ENCODE data around the gene COPG2.
A peak's percentile ranks its signal among the peaks of the same experiment; 100 is the strongest.

The COPG2 gene

DNA sequence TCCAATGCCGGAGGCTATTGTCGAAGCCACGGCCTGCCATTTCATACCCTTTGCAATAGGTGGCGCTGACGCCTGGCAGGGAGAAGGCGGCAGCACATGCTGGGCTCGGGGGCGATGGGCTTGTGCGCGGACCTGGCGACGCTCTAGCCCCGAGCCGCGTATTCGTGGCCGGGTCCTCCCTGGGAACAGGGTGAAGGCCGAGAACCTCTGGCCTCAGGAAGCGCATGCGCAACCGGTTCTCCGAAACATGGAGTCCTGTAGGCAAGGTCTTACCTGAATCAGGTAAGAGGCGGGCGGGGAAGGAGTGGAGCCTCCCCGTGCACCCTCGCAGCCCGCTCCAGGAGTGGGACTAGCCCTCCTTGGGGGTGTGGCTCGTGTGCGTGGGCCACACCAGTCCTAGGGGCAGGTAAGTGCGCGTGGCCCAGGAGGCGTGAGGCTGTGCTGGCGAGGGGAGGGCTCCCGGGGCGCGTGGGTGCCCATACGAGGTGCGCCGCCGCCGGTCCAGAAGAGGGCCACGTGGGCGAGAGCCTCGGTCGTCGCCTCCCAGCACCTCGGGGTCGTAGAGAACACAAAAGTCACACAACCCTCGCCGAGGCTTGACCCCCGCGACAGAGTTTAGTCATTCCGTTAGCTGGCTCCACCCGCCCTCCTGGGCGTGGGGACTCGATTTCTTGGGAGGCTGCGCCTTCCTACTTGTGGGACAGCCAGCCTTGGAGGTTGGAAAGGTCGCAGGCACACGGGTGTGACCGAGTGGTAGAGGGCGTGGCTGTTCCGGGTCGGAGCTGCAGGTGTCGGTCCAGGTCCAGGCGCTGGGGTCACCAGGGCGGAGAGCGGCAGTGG, 182.2 kb downstream of the COPG2 start:
- DNase-seq (ENCODE audit: low read depth) = no peak
- H3K4me3 ChIP-seq (ENCODE audit: low read depth, low read length) = no peak overlapping the region

DNA sequence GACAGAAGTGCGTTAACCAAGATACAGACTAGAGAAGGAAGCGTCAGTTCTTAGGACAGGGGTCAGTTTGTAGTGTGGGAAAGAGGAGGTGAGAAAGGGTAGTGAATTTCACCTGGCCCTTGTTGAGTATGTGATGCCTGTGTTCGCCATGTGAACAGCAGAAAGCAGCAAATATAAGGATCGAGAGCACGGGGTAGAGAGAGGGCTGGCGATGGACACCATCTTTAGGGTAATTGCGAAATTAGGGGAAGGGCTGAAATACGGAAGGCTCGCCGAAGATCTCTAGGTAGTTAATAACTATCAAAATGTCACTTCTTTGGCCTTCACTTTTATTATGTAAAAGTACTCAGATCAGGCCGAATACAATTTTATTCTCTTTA, 182.8 kb downstream of the COPG2 start:
- no peak for DNase-seq (ENCODE audit: low read depth)
- no peak overlapping the region for H3K4me3 ChIP-seq (ENCODE audit: low read depth, low read length)

DNA sequence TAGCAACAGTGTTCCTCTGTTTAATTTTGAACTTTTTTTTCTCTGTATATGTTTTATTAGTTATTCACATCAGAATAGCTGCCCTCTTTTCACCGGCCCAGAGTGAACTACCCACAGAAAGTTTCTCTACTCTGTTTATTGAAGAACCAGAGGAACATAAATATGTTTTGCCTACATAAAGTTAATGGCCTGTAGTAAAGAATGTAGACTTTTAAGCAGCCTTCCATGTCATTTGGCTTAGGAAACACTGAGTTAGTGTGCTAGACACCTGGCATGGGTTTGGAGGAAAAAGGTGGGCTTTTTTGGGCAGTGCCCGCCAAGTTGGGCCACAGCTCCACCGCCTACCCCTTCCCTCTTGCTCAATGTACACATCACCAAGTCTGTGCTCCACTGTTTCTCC, 185.5 kb downstream of the COPG2 start:
- no peak overlapping the region for H3K4me3 ChIP-seq (ENCODE audit: low read depth, low read length)
- no peak for DNase-seq (ENCODE audit: low read depth)

DNA sequence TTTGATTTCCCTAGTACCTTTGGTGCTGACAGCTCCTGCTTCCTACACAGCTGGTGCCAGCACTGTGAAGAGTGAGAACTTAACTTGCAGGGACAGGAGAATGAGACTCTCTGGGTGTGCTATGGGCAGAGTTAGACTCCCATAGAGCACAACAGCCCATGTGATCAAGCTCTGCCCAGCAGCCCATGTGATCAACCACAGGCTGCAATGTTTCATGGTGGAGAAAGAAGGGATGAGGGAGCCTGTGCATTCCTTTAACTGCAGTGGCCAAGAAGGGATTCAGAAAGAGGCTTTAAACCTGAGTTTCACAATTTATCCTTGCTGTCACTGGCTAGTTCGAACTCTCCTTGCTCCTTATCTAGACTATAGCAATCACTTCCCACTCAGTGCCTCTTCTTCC, 186.7 kb downstream of the COPG2 start:
- no peak overlapping the region for H3K4me3 ChIP-seq (ENCODE audit: low read depth, low read length)
- no peak for DNase-seq (ENCODE audit: low read depth)

DNA sequence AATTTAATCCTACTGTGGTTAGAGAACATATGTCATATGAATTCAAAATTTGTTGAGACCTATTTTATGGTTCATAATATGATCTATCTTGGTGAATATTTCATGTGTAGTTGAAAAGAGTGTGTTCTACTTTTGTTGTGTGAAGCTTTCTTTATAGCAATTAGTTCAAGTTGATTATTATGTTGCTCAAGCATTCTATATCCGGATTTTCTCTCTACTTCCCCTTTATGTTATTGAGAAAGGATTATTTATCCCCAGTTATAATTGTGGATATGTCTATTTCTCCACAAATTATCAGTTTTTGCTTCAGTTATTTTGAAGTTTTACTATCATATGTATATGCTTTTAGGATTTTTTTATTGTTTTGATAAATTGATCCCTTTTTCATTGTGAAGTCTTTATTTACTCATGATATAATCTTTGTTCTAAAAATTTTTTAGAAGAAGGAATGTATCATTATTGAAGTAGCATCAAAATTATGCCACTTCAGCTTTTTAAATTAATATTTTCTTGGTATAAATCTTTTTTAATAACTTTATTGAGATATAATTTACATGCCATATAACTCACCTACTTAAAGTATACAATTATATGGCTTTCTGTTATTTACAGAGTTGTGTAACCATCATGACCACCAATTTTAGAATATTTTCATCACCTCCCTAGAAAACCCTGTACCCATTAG, 188.7 kb downstream of the COPG2 start:
- no peak for DNase-seq (ENCODE audit: low read depth)

DNA sequence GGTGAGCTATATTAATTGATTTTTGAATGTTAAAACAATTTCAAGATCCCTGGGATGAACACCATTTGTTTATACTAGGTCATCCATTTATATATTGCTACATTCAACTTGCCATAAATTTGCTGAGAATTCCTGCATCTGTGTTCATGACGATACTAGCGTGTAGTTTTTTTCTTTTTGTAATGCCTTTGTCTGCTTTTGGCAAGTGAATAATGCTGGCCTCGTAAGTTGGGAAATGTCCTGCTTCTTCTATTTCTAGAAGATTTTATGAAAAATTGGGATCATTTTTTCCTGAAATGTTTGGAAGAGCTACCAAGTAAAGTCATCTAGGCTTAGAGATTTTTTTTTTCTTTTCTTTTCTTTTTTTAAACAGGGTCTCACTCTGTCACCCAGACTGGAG, 189.6 kb downstream of the COPG2 start:
- no peak for DNase-seq (ENCODE audit: low read depth)

More for the DNA sequence above, 188.7 kb downstream of the COPG2 start:
- H3K4me3 ChIP-seq (ENCODE audit: low read depth, low read length) = no peak overlapping the region

DNA sequence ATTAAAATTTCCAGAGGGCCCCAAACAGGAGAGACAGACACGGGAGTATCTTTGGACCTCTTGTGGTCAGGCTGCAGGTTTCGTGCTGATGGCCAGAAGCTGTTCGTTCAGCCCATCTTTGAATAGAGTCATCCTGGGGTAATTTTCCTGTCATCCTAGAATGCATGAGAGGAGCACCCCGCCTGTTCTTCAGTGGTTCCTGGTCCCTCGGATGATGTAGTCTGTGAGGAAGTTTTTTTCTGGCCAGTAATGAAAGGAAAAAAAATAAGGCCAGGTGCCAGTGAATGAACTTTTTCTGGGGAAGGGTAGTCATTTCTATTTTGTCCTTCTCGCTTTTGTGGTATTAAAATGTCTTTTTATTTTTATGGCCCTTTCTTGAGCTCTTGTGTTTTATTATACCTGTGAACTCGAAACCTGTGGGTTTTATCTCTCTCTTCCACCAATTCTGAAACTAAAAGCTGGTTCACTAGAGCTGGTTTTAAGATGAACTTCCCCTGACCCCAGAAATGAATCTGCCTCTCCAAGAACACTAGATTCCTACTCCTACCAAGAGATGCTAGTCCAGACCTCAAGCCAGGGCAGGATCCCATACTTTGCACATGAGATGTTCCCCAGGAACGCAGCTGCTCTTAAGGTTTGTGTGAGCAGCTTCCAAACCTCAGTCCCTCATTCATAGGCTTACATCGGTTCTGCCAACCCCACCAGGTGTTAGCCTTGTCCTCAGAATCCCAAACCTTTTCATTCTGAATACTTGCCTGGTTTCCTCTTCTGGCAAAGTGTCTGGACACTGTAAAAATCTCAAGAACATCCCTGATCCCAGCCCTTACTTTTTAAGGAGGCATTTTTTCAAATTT, 192.0 kb downstream of the COPG2 start:
- H3K4me3 ChIP-seq (ENCODE audit: low read depth, low read length) = no peak overlapping the region
- peak; percentile 22 for DNase-seq (ENCODE audit: low read depth)

More for the DNA sequence above, 189.6 kb downstream of the COPG2 start:
- no peak overlapping the region for H3K4me3 ChIP-seq (ENCODE audit: low read depth, low read length)

DNA sequence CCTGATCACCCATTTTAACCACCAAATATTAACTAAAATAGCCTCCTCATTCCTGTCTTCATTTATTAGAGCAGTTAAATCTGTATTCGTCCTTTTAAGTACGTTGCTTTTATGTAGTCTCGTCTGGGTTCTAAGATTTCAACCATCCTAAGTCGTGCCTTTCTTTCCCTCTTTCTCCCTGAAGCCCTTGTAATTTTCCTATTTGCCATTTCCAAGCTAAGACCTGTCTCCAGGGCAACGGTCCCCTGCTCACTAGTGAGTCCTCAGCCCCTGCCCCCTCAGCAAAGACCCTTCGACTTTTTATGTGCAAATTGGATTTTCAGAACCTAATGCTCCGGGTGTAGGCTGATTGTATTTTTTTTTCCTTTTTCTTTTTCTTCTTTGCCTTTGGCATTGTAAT, 192.8 kb downstream of the COPG2 start:
- DNase-seq (ENCODE audit: low read depth) = no peak
- no peak overlapping the region for H3K4me3 ChIP-seq (ENCODE audit: low read depth, low read length)

DNA sequence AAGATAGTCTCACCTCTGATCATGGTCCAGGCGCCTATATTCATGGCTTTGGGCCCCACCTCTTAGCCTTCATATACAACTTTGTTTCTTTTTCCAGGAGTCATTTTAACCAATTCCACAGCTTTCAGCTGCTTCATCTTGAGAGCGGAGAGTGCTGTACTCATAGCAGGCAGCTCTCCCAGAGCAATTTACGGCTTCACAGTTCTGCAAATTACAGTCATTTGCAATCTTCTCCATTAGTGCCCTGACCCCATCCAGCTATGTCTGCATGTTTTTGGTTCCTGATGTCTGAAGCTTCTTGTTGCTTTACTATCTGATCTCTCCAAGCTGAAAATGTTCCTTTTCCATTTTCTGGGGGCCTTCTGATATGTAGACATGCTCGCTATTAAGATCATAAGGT, 194.7 kb downstream of the COPG2 start:
- no peak overlapping the region for H3K4me3 ChIP-seq (ENCODE audit: low read depth, low read length)
- DNase-seq (ENCODE audit: low read depth) = no peak

DNA sequence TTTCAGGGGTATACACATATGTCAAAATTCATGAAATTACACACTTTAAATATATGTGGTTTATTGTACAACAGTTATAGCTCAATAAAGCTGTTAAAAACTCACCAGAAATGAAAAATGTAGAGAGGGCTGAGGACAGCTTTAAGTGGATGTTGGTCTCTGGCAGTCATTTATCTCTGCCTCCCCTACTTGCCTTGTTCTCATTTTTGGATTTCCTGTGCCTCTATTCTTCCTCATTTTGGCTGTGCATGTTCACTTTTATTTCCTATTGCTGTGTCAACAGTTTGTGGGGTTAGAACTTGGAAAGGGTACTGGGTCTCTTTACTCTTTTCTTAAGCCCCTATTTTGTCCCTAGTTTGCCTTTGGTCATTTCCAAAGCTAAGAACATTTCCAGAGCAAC, 195.3 kb downstream of the COPG2 start:
- no peak for DNase-seq (ENCODE audit: low read depth)
- H3K4me3 ChIP-seq (ENCODE audit: low read depth, low read length) = no peak overlapping the region

DNA sequence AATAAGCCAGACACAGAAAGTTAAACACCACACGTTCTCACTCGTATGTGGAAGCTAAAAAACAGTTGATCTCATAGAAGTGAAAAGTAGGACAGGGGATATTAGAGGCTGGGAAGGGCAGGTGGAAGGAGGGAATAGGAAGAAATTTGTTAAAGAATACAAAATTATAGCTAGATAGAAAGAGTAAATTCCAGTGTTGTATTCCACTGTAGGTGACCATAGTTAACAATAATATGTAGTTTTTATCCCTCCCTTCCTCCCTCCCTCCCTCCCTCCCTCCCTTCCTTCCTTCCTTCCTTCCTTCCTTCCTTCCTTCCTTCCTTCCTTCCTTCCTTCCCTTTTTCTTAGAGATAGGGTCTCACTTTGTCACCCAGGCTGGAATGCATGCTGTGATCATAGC, 196.6 kb downstream of the COPG2 start:
- DNase-seq (ENCODE audit: low read depth) = no peak
- no peak overlapping the region for H3K4me3 ChIP-seq (ENCODE audit: low read depth, low read length)

DNA sequence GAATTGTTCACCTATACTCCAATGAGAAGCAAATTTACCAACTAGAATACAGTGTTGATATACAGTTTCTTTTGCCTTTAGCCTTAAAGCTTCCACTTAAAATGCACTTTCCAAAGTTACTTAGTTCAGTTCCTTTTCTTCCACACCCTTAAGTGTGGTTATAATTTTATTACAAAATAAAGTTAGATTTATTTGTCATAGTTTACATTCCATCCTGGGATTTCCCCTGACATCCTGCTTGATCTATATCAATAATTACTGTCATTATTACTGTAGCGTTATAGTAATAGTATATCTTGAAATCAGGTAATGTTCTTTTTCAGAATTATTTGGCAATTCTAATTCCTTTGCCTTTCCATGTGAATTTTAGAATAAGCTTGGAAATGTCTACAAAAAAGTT, 199.9 kb downstream of the COPG2 start:
- DNase-seq (ENCODE audit: low read depth) = no peak
- no peak overlapping the region for H3K4me3 ChIP-seq (ENCODE audit: low read depth, low read length)

DNA sequence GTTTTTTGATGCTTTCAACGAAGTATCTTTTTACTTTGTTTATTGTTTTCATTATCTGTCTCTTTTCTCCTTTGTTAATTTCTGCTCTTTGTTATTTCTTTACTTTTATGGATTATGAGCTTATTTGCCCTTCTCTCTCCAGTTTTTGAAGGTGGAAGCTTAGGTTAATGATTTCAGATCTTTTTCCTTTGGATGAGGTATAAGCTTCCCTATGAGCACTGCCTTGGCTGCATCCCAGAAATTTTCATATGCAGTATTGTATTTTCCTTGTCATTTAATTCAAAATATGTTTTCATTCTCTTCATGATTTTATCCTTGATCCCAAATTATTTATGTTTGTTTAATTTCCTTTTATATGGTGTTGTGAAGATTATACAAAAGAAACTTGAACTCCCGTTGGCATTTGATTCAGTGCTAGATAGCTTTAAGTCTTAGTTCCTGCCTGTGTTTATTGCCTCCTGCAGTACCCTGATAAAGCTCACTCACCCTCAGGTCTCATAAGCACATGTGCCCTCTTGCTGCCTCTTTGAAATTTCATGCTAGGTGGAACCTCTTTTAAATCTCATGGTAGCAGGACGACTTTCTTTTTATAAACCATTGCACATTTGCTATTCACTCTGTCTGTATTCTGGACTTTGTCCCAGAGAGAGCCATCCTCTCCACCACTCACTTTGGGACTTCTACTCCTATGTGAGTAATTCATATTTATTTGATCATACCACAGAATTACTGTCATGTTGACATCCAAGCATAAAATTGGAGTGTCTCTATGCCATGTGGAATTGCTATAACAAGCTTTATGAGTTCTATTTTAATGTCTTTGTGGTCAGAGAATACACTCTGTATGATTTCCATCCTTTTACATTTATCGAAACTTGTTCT, 204.8 kb downstream of the COPG2 start:
- no peak overlapping the region for H3K4me3 ChIP-seq (ENCODE audit: low read depth, low read length)
- DNase-seq (ENCODE audit: low read depth) = no peak

DNA sequence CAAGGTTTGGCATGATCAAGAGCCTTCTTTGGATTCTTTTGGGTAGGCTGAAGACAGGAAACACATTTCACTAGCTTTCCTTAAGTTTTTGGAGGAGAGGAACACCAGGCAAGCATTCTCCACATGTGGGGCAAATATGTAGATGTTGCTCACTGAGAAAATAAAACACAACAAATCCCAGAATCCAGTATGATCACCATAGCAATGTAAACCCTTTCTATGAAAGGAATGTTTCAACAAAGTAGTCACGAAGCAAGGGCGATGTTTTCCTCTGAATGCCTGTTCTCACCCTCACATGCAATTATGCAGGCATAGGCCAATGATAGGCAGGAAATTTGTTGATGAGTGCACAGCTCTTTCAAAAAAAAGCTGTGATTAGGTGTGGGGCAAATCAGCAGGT, 207.3 kb downstream of the COPG2 start:
- H3K4me3 ChIP-seq (ENCODE audit: low read depth, low read length) = no peak overlapping the region
- no peak for DNase-seq (ENCODE audit: low read depth)

DNA sequence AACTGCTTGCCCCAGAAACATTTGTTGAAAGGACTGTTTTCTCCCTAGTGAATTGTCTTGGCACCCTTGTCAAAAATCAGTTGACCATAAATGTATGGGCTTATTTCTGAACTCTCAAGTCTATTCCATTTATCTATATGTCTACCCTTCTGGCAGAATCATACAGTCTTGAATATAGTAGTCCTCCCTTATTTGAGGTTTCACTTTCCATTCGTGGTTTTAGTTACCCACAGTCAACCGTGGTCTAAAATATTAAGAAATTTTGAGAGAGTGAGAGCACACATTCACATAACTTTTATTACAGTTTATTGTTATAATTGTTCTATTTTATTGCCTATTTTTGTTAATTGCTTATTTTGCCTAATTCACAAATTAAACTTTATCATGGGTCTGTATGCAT, 210.3 kb downstream of the COPG2 start:
- no peak for DNase-seq (ENCODE audit: low read depth)
- H3K4me3 ChIP-seq (ENCODE audit: low read depth, low read length) = no peak overlapping the region
